Activated CD4-positive, alpha-beta T cell treated with anti-CD3 and anti-CD28 coated beads for 1 hour (primary cell): Measurements from ENCODE around the gene CARS1.

ENCODE experiments used
- DNase-seq: peaks from one replicate; pipeline ENCODE4 v3.0.0-alpha.2; 2020

CARS1 gene

DNA sequence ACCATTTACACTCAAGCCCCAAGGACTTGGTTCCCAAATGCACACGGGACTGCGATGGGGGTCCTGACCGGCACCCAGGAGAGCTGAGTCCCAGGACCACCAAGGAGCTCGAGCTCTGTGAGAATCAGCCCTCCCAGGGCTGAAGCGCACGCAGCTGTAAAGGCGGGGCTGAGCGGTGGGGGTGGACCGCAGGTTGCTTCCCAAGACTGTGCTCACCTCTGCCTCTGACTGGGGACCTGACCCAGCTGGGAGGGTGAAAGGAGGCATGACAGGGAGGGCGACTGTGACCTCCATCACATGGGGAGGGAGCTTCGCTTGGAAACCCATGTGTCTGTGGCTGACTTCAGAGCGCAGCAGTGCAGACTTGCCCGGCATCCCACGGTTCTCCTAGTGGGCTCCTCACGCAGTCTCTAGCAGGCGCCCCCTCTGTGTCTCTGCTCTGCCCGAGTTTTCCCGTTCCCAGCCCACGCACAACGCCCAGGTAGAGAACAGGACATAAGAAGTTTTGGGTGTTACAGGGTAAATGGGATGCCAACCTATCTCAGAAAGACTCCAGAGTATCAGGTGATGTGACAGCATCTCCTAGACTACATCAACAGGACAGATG is 49.7 kb downstream of the CARS1 start:
- DNase-seq: no peak

- no peak for DNase-seq
Observed at GRCh38 chr11:3006505-3007260, 50.5 kb downstream of the CARS1 start.

DNA sequence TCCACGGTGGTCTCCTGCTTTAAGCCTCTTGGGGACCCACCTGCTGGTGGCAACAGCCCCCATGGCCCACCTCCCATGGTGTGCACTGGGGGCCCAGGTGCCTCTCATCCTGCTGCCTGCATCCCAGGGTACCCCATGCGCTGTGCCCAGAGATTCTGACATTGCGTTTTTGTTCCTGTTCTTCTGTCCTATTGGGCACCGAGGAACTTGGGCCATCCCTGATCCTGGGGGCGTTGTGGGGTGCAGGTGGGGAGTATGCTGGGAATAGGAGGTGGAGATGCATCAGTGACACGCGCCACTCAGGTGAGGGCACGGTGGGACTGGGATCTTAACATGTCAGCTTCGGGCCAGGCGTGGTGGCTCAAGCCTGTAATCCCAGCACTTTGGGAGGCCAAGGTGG is 52.7 kb downstream of the CARS1 start:
- no peak for DNase-seq

DNA sequence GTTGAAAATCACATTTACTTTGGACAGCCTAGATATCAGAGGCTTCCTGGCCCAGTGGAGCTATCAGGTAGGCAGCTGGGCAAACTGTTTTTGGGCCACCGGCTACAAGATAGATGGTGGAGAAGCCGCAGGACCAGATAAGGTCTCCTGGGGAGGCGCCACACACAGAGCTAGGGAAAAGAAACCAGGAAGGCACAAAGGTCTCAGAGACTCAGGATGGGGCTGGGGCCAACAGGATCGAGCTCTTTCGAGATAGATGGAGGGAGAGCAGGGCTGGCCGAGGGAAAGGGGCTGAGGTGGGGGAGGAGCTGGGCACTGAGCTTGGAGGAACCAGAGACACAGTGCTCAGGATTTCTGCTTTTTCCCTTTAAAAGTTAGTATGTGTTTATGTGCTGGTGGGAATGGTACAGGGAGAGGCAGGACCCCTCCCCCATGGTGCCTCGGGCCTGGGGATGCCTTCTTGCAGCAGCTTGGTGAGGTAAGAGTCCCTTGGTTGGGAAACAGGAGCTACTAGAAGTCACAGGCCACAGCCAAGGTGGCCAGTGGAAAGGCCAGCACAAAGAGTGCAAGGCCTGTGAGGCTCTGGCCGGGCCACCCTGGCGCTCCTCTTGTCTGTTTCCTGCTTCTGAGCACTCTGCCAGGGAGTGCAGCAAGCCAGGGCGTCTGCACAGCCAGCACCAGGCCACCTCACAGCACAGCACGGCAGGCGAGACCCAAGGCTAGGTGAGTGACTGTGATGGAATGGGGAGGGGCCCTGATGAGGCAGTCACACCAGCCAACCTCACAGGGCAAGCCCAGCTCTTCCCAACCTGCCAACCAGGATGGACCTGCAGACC is 53.6 kb downstream of the CARS1 start:
- DNase-seq: no peak

- DNase-seq: no peak
Observed at GRCh38 chr11:3002871-3003270, 54.4 kb downstream of the CARS1 start.

- no peak for DNase-seq
Observed at GRCh38 chr11:3002351-3002861, 54.8 kb downstream of the CARS1 start.

DNA sequence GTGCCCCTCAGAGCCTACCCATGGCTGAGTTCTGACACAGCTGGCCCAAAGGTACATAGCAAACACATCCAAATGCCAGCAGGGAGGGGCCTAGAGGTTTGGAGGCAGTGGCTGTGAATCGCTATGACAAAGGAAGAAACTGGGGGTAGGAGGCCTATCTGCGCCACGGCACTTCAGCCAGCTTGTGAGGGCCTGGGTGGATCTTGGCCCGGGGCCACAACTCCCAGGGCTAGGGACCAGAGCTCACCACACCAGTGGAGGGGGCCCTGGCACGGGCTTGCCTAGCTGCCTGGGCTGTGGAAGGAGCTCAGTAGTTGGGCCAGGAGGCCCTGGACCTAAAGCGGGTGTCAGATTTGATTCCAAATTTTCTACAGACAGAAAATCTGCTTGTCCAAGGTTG is 55.7 kb downstream of the CARS1 start:
- DNase-seq: no peak

DNA sequence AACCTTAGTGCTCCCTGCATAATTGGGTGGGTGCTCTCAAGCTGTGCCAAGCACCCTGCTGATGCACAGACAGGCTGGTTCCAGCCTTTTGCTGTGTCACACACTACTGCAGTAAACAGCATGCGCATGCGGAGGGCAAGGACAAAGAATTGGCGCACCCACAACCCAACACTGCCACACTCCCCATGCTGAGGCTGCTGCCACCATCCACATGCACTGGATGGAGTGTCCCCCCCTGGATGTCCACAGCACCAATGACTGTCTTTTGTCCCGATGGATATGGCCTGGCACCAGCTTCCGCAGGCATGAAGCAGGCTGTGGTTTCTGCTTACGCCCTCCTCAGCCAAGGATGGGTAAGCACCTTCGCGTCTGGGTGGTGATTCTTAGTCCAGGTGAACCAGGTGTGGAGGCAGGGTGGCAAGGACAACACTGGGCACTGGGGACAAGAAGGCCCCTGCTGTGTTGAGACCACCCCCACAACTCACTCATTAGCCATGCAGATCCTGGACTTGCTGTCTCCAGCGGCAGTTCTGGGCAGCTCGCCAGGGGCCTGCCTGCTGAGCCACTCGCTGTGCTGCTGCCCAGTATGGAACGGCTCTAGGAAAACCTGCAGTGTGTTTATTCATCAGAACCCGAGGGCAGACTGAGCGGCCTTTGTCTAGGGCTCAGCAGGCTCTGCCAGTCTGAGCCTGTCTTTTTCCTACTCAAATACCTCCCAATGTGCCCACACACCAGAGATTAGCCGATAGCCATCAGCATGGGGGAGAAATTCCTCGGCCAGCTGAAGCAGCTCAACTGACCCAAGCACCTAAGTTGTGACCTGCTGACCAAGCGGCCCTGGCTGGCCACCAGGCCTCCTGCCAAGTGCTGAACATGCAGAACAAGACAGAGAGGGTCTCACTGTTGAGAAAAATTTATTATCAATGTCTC is 56.9 kb downstream of the CARS1 start:
- DNase-seq: no peak

DNA sequence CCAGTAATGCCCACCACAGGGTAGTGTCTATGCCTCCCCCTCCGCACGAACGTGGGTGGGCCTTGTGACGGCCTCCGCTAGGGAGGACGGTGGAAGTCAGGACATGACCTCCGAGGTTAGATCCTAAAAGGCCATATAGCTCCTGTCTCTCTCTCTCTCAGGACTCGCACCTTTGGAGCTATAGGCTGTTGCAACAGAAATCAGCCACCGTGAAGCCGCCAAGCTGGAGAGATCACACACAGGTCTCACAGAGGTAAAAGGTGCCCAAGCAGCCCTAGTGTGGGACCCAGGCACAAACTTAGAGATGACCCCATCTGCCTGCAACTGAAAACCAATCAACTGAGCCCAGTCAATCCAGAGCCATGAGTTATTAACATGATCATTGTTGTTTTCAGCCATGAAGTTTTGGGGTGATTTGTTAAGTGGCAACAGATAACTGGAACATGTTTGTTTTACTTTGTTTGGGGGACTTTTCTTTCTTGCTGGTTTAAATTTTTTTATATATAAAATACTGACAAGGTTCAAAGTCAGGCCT is 57.7 kb downstream of the CARS1 start:
- DNase-seq: no peak

- no peak for DNase-seq
Observed at GRCh38 chr11:2998073-2998850, 59.0 kb downstream of the CARS1 start.

DNA sequence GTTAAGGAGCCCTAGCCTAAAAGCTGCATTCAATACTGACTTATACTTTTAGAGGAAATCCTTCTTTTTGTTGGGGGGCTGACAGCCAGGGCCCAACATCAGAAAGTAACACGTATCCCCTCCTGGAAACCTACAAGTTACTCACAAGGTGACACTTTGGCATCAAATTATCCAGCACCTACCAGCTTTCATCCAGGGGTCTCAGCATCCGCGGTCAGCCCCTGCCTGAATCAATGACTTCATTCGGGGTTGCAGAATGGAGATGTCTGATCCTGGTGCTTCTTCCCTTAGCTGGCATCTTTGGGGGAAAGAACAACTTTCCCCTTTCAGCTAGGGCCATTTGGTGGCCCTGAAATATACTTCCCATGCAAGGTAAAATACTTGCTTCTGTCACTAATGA is 59.8 kb downstream of the CARS1 start:
- no peak for DNase-seq

DNA sequence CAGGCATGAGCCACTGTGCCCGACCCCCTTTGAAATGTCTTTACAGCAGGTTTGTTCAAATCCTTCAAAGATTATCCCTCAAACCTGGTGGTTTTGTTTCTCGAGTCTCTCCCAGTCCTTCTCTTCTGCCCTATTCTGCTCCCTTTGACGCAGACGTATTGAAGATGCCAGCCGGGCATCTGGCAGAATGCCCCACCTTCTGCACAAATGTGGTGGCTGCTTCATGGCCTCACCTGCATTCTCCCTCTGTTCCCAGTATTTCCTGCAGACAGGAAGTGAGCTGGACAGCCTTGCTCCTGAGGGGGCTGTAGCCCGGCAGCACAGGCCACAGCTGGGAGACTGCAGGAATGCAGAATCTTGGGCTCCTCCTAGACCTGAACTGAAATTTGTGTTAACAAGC is 60.2 kb downstream of the CARS1 start:
- no peak for DNase-seq

DNA sequence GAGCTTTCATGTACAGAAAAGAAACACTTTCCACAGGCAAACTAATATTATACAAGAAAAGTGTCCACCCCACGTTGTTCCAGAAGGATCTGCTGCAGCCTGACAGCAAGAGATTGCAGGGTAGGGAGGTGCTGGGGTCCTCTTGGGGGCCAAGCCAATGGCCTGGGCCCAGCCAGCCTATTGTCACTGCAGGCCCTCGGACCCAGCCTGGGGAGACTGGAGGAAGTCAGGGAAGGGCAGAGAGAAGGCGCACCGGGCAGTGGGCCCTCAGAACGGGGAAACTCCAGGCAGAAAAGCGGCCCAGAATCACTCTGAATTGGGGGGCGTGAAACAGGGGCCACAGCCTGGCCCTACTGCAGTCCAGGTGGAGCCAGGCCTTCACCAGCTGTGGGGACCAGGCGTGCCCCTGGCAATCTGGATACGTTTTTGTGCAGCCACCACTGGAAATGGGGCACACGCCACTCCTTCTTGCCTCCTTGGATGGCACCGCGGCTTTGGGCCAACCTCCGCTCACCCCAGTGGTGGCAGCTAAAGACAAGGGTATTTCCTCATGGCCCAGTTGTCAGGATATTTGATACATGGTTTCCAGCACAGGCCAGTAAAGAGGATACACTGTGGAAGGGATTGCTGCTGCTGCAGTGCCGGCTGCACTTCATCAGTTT is 61.2 kb downstream of the CARS1 start:
- no peak for DNase-seq

GRCh38 chr11:2995031-2995561 is 62.1 kb downstream of the CARS1 start:
- no peak for DNase-seq

DNA sequence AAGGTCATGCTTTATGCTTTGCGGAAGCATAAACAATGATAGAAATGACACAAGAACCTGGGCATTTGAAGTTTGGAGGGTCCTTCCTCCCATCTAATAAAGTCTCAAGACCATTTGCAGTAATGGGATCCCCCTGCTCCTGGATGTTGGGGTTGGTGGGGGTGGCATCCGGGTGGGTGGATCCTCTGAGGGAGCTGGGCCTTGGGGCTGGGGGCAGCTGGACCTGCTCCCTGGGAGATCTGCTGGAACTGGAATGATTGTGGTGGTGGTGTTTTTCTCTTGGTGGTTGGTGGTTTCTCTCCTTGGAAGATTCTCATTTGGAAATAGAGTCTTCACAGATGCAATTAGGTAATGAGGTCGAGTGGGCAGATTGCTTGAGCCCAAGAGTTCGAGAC is 62.9 kb downstream of the CARS1 start:
- no peak for DNase-seq

DNA sequence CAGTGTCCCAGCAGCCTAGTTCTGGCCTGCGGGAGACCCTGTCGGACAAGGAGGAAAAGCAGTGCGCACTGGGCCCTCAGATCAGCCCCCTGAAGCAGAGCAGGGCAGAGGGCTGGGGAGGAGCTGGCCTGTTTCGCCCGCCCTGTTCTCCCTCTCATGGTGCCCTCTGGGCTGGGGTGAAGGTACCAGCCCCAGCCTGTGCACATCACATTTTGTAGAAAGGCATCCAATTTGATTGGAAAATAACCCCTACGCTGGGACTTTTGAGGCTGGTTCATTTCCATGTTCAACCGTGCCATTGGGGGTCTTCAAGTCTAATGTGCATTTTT is 64.3 kb downstream of the CARS1 start:
- no peak for DNase-seq

- DNase-seq: peak; percentile 95
Observed at GRCh38 chr11:2992234-2992996, 64.8 kb downstream of the CARS1 start, which contains the start of gene NAP1L4. NAP1L4 (minus strand) TSS chr11:2992329; CDS start chr11:2979220, 13,109 bp downstream.

DNA sequence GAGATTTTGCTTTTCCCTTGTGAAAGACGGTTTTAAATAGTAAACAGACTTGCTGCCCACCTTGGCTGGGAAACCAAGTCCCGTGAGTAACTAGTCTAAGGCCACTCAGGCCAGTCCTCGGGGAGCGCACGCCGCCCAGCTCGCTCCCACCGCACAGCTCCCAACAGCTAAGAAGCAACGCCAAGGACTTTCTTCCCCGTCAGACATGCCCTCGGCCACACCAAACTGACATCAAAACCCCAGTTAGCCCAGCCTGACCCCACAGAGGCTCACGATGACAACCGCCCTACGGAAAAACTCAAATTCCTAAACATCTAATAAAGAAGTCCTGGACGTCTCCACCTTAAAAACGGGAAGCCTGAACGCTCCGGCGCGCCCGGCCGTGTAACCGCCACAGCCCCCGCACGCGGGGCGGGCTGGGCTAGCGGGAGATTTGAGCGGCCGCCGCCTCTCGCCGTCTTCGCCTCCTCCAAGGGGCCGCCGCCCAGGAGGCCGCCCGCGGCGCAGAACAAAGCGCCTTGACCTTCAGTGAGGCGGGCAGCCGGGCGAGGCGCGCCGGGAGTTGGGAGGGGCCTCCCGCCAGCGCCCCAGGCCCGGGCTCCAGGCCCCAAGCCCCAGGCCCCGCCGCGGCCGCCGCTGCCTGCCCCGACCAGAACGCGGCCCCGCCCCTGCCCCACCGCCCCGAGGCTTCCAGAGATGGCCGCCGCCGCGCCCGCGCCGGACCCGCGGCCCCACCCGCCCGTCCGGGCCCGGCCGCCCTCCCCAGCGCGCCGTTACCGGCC is 65.6 kb downstream of the CARS1 start:
- DNase-seq: no peak
